ENCODE measurements around the gene DCTN5.

- TF ChIP-seq CTCF (IDR thresholded peaks at IDR 0.05; ENCODE audit: insufficient read depth, low read length, poor library complexity, severe bottlenecking): no peak
- no peak for TF ChIP-seq EZH2phosphoT487 (conservative IDR thresholded peaks at IDR 0.05; ENCODE audit: low read length)
These were observed 6.7 kb upstream of the DCTN5 start for GRCh38 chr16:23634461-23635036.
